ENCODE measurements around the gene MINDY4. TPM values are rescaled to one million over a fixed set of nuclear protein-coding genes. Genes with fewer than 3 reads are reported as not detected.

MINDY4 gene
- total RNA-seq, 4 donors from 2014 or later: 11.0 to 30.9 (median 18.9) TPM

- no peak for ATAC-seq (ENCODE audit: low FRiP score)
- TF ChIP-seq CTCF (IDR thresholded peaks at IDR 0.05): no peak
Observed at GRCh38 chr7:30812676-30813075, 41.5 kb downstream of the MINDY4 start.

GRCh38 chr7:30813466-30813865, 42.2 kb downstream of the MINDY4 start:
- DNase-seq (ENCODE audit: low spot score): no peak
- no peak for ATAC-seq (ENCODE audit: low FRiP score)
- no peak for TF ChIP-seq CTCF (IDR thresholded peaks at IDR 0.05)

More at GRCh38 chr7:30812676-30813075, 41.5 kb downstream of the MINDY4 start:
- no peak for DNase-seq (ENCODE audit: low spot score)

GRCh38 chr7:30814700-30815387, 43.6 kb downstream of the MINDY4 start:
- DNase-seq (ENCODE audit: low spot score) (no peak), ATAC-seq (ENCODE audit: low FRiP score) (peak; percentile 86)

GRCh38 chr7:30815388-30815854, 44.2 kb downstream of the MINDY4 start:
- peak; percentile 85 for ATAC-seq (ENCODE audit: low FRiP score)
- TF ChIP-seq CTCF (IDR thresholded peaks at IDR 0.05): no peak
- no peak for DNase-seq (ENCODE audit: low spot score)

More at GRCh38 chr7:30814700-30815387, 43.6 kb downstream of the MINDY4 start:
- TF ChIP-seq CTCF (IDR thresholded peaks at IDR 0.05): no peak

- DNase-seq (ENCODE audit: low spot score) (no peak), ATAC-seq (ENCODE audit: low FRiP score) (peak; percentile 21)
- no peak for TF ChIP-seq CTCF (IDR thresholded peaks at IDR 0.05)
Observed at GRCh38 chr7:30815951-30816644, 44.9 kb downstream of the MINDY4 start.

- DNase-seq (ENCODE audit: low spot score) (no peak), ATAC-seq (ENCODE audit: low FRiP score) (no peak)
- TF ChIP-seq CTCF (IDR thresholded peaks at IDR 0.05): no peak
Observed at GRCh38 chr7:30816645-30817370, 45.6 kb downstream of the MINDY4 start.
